Kasumi-1 (cell line): ENCODE results near the gene PGS1.
A peak's percentile ranks its signal among the peaks of the same experiment; 100 is the strongest.

Experiments
- DNase-seq, 2 experiments: peaks; one replicate each; lab custom pipeline; 2025; lab: John Stamatoyannopoulos, UW

PGS1 gene

GRCh38 chr17:78408476-78409050 is 30.1 kb downstream of the PGS1 start:
- no peak for DNase-seq

DNA sequence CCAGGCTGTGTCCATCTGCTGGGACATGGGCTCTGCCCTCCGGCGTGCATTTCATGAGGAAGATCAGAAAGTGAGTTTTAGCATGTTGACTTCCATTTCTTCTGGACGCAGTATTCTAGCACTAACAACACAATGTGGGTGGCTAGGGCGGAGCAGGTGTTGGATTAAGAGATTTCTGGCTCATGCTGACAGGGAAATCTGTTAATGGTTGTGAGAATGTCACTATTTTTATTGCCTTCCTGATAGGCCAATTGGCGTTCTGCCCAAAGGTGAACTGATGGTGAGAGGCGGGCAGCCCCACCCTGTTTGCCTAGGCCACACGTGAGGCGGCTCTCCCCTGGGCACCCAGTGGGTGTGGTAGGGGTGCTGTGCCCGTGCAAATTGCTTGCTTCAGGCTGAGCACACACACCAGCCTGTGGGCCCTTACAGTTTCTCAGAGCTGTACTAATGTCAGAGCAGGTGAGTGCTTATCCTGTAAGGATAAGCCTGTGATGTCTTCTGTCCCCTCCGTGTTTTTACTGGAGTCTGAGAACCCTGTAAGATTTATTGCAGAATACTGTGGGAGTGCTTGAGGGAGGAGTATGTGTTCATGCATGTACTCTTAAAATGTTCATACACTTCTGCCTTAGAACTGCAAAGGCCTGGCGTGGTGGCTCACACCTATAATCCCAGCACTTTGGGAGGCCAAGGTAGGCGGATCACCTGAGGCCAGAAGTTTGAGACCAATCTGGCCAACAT is 30.9 kb downstream of the PGS1 start:
- no peak for DNase-seq

DNA sequence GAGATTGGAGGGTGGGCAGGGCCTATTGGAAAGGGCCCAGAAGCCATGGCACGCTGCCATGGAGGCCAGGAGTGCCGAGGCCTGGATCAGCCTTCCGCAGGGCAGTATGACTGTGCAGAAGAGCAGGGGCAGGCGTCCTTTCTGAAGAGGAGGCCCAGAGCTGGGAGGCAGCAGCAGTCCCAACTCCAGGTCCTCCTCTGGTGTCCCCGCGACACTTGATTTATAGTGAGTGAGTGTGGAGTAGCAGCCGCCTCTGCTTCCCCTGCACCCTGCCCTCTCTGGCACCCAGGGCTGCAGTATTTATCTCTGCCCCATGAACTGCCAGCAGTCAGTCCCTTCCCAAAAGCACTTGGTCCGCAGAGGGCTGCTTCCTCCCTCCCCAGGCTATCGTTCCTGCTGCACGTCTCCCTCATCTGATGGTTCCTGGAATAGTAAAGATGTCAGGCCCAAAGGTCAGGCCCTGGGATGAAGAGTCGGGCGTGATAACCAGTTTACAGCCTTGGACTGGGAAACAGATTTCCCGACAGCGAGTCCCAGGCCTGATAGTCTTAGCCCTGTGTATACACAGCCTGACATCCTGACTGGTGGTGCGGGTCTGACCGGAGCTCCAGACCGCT is 32.9 kb downstream of the PGS1 start:
- no peak for DNase-seq

GRCh38 chr17:78412403-78412802 is 34.0 kb downstream of the PGS1 start:
- DNase-seq: peak in 1 of 2 experiments; percentile 62

- no peak for DNase-seq
These were observed 36.0 kb downstream of the PGS1 start for GRCh38 chr17:78414178-78415162.

- no peak for DNase-seq
These were observed 37.6 kb downstream of the PGS1 start for GRCh38 chr17:78415821-78416711.

GRCh38 chr17:78416791-78417530 is 38.5 kb downstream of the PGS1 start:
- peak; percentile 60 to 71 for DNase-seq

DNA sequence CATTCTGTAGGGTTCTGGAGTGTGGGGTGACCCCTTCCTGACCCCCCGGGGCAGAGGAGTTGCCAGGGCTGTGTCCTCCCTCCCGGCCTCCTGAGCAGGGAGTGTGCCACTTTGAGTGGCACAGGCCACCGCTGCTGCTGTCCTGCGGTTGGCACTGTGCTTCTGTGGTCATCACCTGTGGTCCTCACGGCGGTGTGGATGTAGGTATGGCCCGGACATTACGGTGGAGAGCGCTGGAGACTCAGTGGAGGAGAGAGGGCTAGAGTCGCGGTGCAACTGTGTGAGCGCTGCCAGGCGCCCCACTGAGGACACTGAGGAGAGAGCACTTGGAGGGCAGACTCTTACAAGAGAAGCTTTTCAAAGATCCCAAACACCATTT is 39.1 kb downstream of the PGS1 start:
- no peak for DNase-seq

DNA sequence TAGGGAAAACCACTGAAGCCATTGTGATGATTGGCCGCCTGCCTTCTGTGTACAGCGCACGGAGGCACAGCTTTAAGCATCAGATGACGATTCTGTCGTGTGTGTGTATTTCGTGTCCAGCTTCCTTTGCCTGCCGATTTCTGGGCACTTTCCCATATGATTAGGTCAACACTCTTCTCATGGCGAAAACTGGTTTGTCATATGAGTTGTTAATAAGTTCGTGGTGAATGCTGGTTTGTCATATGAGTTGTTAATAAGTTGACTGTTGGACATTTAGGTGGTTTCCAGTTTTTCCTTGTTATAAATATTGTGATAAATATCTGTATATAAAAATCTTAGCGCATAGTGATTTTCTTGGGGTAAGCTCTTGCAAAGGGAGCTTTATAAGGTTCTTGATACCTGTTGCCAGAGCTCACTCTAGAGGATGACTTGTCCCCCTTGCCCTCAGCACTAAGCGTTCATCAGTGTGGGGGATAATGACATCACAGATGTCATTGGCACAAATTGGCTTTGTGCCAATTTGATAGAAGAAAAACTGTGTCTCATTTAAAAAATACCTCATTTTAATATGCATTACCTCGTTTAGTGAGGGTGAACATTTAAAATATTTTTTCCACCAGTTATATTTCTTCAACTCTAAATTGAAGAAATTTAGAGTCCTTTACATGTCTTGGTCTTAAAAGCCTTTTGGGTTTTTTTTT is 40.0 kb downstream of the PGS1 start:
- DNase-seq: no peak

DNA sequence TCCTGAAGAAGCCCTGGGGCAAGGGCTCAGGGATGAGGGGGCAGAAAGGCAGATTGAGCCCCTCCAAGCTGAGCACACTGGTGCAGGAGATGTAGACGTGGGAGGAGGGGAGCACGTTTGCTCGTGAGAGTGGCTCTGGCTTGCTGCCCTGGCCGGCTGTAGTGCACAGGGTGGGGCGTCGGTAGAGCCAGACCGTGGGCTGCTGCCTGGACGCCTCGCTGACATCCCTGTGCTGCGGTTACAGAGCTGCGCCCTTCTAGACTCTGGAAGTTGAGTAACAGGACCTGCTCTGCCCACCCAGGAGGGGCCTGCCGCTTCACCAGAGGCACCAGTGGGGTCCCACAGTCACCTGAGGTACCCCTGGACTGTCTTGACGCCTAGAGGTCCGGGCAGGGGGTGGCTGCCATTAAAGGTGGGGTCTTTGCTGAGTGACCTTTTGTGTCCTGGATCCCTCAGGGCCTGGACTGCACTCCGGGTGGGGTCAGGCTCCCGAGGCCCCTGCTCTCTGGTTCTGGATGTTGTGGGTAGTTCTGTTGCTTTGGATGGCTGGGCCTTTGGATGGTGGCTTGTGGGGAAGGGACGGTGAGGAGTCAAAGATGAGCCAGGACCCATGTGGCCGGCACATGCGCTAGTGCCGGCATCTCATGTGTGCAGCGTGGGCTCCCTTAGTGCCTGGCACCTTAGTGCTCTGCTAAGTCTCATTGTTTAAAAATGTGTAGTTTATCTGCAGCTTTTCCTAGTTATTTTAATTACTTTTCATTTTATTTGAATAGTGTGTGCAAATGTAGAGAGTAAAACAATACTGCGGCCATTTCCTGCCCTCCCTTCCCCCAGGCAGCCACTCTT is 41.7 kb downstream of the PGS1 start:
- no peak for DNase-seq

DNA sequence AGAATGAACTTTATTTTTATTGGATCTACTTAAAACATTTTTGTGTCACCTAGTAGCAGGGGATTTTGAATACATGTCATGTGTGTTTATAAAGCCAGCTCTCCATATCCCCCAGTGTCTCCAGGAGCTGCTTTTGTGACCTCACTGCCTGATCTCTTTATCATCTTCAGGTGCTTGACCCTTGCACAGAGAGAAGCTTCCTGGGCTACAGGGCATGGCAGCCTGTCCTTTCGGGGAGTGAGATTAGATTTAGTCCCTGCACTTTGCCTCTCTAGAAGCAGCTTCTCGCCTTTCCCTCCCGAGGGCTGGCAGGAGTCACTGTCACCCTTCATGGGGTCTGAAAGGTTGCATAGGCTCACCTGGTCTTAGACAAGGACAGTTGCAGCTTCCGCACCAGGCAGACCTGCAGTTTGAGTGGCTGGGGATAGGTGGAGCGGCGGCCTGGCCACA is 42.7 kb downstream of the PGS1 start:
- no peak for DNase-seq

DNA sequence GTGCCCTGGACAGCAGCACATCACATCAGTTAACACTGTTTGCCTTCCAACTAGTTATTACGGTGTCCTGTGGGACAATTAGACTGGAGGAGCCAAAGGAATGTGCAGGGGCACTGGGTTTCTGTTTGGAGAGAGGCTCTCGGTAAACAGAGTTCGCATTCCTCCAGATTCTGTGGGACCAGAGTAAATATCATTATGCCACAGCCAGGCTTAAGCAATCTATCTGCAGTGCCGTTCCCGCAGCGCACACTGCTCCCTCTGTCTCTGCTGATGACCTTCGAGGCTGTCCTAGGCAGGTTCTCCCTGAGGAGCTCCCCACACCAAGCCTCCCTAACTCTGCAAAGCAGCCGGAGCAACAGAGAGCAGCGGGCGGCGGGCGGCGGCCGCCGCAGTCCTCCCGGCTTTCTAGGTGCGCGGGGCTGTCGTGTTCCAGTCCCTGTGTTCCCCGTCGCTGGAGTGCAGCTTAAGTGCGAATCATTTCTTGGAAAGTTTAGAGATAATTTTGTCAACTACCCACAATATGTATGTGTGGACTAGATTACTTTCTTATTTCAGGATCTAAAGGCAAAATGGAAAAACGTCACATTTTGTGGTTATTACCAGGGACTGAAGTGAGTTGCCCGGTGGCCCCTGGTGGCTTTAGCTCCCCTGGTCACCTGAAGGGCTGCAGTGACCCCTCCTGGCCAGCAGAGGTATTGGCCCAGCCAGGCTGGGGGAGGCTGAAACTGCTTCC is 43.3 kb downstream of the PGS1 start:
- DNase-seq: peak; percentile 60 to 81

- DNase-seq: no peak
These were observed 43.8 kb downstream of the PGS1 start for GRCh38 chr17:78422267-78422605.

DNA sequence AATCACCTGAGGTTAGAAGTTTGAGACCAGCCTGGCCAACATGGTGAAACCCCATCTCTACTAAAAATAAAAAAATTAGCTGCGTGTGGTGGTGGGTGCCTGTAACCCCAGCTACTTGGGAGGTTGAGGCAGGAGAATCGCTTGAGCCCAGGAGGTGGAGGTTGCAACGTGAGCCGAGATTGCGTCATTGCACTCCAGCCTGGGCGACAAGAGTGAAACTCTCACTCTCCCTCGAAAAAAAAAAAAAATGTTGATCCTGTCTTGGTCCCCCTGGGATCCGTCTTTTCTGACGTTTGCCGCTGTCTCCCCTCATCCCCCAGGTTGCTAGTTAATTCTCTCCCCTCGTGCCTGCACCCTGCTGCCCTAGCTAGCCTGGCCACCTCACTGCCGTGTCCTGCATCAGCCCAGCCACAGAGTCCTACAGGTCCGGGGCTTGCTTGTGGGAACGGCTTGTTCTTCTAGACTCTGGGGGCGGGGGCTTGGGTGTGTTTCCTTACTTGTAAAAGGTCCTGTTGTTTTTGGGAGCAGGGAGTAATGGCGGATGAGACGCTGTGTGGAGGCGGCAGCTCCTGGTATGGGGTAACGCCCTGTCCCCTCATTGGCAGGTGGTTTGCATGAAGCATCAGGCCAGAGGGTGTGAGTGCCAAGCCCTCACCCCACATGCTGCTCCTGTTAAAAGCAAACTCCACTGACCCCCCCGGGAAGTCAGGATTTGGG is 44.6 kb downstream of the PGS1 start:
- DNase-seq: no peak

- DNase-seq: no peak
These were observed 45.7 kb downstream of the PGS1 start for GRCh38 chr17:78423961-78424675.

DNA sequence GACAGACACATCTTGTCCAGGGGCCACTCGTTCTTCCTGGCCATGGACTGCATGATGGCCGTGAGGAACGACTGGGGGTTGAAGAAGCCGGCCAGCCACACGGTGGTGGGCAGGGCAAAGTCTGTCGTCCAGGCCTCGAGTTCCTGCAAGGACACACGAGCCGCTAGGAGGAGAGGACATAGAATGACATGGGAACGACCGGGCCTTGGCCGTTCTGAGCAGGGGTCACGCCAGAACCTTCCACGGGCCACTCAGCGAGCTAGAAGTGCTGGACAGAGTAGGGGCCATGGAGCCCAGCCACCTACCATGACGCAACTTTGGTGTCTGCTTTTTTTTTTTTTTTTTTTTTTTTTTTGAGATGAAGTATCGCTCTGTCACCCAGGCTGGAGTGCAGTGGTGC is 47.0 kb downstream of the PGS1 start:
- no peak for DNase-seq

DNA sequence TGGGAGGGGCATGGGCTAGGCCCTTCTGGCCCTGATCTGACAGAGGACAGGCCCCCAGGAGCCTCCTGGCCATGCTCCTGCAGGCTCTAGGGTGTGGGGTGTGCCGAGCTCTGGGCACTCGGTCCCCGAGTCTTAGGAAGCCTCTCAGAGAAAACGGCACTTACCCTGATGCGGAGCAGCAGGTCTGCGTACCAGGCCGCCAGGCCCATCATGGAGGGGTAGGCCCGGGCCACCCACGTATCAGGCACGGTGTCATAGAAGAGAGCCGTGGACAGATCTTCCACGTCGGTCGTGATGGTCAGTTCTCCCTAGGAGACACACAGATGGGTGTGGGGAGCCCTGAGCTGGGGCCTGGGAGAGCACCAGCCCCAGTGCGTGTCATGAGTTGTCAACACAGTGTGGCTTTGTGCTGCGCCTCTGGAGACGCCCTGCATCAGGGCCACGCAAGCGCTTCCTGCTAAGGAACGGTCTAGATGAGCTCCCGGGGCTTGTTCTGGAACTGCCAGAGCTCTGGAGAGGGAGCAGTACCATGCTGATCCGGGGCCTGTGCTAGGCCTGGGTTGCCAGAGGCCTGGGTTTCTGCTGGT is 47.9 kb downstream of the PGS1 start:
- DNase-seq: no peak
